Measurements from ENCODE around the gene GBGT1.
"Not testable (repeated sequence)": the region's sequence is repeated elsewhere in the genome, so short reads cannot be mapped to it uniquely, and the experiment has no call there.

GBGT1 gene

DNA sequence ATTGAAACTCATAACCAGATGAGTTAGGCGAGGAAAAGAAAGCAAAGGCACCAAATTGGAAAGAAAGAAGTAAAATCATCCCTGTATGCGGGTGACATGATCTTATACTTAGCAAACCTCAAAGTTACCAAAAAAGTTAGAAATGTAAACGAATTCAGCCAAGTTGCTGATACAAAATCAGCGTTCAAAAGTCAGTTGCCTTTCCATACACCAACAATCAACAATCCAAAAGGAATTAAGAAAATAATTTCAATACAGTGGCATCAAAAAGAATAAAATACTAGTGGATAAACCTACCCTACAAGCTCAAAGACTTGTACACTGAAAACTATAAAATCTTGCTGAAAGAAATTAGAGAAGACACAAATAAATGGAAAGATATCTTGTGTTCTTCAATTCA, 30.9 kb upstream of the GBGT1 start:
- no peak for DNase-seq

DNA sequence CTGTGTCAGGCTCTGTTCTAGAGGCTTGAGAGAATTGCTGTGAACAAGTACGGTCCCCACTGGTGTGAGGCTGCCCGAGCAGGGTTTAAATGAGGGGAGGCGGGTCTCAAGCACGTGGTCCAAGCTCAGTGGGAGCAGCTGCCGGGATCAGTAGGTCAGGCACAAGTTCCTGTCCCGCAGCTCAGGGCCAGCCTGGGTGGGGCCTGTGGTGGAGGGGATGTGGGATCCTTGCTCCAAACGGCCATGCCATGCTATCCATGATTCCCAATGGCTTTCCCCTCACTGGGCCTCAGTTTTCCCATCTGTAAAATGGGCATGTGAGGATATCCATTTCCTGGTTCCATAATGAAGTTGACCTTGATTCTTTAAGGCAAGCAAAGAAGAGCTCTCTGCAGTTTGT, 28.3 kb upstream of the GBGT1 start:
- no peak for DNase-seq

DNA sequence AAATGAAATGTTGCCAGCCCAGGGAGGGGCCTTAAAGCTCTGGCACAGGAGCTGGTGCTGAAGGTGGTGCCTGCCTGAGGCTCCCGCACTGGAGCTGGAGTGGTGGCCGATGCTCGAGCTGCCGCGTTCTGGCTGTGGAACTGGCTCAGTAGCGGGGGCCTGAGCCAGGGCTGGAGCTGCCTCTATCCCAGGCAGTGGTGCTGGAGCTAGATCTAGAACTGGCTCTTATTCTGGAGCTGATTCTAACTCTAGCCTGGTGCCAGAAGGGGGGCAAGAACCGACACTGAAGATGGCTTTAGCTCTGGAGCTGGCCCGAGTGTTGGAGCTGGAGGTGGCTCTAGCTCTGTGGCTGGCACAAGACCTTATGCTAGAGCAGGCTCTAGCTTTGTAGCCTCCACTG, 26.1 kb upstream of the GBGT1 start:
- DNase-seq = no peak

GRCh38 chr9:133188843-133189180, 25.1 kb upstream of the GBGT1 start:
- no peak for DNase-seq

- peak; percentile 72 for DNase-seq
Observed at GRCh38 chr9:133188006-133188842, 24.5 kb upstream of the GBGT1 start.

DNA sequence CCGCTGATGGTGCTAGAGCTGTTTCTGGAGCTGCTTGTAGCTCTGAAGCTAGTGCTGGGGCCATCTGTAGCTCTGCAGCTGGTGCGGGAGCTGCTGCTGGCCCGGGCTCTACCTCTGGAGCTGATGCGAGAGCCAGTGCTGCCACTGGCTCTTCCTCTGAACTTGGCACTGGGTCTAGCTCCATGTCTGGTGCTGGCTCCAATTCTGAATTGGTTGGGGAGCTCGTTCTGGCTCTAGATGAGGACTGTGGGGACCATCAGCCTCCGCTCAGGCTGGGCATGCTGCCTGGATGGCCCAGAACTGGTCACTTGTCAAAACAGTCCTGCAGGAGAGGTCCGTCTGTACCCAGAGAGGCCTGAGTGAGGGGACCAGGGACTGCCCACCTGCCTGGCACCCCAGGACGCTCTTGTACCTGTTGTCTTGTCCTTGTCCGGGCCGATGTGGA, 23.9 kb upstream of the GBGT1 start:
- DNase-seq = no peak

GRCh38 chr9:133186736-133187135, 23.0 kb upstream of the GBGT1 start:
- DNase-seq = no peak

- DNase-seq = peak; percentile 91
Observed at GRCh38 chr9:133184971-133185370, 21.3 kb upstream of the GBGT1 start.

- DNase-seq = no peak
Observed at GRCh38 chr9:133182151-133182550, 18.4 kb upstream of the GBGT1 start.

DNA sequence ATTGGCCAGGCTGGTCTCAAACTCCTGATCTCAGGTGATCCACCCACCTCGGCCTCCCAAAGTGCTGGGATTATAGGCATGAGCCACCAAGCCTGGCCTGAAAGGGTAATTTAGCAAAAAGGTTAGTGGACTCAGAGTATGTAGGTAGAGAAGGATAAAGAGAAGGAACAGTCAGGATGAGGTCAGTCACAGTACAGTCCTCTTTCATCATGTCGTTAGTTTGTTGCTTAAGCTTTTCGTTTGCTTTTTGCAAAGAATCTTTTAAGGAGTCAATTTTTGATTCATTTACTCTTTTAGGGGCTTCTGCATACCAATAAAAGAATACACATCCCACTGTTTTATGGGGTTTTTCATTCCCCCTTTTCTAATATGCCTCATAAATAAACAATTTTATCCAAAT, 17.8 kb upstream of the GBGT1 start:
- DNase-seq = no peak

DNA sequence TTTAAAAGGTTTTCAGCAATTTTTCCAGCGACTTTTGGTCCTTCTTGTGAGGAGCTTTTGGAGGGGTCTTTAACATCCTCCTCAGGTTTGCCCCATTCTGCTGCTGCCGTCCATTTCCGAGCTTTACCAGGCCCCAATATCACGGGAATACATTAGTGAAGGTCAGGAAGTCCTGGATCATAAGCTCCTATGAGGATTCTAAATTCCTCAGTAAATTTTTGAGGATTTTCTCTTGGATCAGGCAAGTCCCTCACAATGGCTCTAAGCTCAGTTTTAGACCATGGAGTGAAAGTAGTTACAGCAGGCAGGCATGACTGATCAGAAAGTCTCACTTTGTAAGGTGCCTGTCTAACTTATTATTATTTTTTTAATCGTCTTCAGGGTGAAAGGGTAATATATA, 17.2 kb upstream of the GBGT1 start:
- no peak for DNase-seq

DNA sequence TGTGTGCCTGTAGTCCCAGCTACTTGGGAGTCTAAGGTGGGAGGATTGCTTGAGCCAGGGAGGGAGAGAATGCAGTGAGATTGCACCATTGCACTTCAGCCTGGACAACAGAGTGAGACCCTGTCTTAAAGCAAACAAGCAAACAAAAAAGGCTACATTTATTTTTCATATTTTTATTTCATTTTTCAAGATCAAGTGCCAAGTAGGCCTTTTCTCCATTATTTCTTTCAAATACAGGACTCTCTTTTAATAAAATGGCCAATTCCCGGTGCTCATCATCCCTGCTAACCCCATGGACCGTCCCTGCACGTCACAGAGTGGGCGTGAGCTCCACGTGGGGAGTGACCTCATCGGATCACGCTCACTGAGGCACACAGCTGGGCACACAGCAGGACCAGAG, 9.3 kb upstream of the GBGT1 start:
- DNase-seq = no peak

DNA sequence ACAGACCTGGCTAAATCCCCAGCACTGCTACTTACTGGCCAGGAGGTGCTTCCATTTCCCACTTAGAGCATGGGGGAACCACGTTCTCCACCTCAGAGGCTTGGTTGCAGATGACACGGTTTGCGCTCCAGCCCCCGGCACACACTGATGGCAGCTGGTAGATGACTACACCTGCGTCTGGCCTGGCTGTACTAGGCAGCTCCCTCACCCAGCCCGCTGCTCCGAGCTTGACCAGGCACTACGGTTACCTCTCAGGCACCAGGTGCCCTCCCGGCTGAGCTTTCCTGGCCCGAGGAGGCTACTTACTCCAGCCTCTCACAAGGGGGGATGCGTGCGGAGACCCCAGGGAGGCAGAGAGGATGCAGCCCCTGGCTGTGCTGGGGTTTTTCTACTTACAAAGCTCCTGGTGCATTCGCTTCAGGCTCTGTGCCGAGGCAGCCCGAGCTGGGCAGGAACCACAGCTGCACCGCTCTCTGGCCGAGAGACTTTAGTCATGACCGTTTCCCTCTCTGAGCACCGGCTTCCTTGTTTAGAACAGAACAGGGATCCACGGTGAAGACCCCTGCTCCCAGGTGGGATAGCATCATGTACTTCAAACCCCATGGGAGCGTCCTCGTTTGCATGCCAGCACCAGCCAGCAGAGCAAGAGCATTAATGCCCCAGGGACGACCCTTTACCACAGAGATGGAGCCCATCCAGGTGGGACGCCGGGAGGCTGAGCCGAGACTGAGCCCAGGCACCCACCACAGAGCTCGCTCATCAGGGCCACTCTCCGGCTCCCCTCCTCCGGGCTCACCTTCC, 7.6 kb upstream of the GBGT1 start:
- DNase-seq = no peak

GRCh38 chr9:133170716-133171115, 7.0 kb upstream of the GBGT1 start:
- no peak for DNase-seq

DNA sequence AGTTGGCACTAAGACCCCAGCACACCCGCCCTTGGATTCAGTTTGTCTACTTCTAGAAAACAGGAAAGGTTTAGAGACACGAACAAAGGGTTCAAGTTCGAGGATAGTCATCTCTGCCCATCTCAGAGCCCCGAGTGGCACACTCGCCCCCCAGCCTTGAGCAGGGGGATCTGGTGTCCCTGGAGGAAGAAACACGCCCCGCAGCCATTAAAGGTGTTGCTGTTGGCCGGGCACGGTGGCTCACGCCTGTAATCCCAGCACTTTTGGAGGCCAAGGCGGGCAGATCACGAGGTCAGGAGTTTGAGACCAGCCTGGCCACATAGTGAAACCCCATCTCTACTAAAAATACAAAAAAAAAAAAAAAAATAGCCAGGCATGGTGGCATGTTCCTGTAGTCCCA, 6.0 kb upstream of the GBGT1 start:
- not testable (repeated sequence) for DNase-seq

DNA sequence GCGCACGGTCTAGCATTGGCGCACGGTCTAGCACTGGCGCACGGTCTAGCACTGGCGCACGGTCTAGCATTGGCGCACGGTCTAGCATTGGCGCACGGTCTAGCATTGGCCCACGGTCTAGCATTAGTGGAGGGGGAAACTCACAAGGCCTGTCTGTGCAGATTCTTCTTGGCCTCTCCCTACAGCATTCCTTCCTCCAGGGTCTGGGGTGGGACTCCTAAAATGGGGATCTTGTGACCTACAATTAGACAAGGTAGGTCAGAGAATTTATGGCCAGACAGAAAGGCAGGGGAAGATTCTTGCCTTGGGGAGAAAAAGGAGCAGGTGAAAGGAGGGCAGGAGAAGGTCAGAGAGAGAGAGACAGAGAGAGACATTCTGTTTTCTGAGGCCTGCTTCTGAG, 5.4 kb upstream of the GBGT1 start:
- no peak for DNase-seq

DNA sequence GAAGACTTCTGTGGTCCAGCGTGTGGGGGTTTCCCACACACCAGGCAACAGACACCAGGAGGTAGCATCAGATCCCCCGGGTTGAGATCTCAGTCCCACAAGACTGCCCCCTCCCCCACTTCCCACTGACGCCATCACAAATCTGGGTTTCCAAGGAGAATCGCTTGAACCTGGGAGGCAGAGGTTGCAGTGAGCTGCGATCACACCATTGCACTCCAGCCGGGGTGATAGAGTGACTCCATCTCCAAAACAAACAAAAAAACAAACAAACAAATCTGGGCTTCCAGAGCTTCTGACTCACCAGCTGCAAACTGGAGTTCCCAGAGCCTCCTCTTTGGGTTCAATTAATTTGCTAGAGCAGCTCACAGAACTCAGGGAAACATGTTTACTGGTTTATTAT, 4.7 kb upstream of the GBGT1 start:
- no peak for DNase-seq

- DNase-seq = no peak
Observed at GRCh38 chr9:133167769-133168168, 4.1 kb upstream of the GBGT1 start.

DNA sequence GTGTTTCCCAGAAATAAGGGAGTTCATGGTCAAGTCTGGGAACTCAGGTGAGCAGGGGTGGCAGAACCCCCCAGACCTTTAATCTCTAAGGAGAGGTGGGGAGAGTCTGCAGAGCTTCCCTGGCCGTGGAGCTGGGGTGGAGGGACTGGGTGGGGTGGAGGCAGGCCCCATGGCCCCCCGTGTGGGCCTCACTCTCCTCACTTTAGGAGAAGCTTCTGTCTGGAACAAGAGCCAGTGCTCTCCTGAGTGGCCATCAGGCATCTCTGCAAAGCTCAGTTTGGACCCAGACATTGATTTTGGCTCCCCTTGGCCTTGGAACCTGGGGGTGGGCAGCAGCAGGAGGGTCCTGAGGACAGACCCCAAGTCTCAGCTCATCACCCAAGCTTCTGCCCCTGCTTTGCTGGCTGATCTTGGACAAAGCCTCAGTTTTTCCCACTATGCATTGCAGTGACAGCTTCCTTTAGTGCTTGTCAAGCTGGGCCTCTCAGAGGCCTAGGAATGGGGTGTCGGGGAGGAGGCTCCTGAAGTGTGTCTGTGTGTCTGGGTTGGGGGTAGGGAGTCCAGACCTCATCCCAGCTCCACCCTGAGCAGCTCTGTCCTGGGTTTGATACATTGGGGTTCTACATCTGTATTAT, 3.5 kb upstream of the GBGT1 start:
- peak; percentile 25 for DNase-seq

- no peak for DNase-seq
Observed at GRCh38 chr9:133166392-133166791, 2.7 kb upstream of the GBGT1 start.

GRCh38 chr9:133165452-133165730, 1.7 kb upstream of the GBGT1 start:
- no peak for DNase-seq

GRCh38 chr9:133164191-133164590, 477 bp upstream of the GBGT1 start:
- DNase-seq = no peak

GRCh38 chr9:133162861-133163503, 732 bp downstream of the GBGT1 start:
- no peak for DNase-seq

DNA sequence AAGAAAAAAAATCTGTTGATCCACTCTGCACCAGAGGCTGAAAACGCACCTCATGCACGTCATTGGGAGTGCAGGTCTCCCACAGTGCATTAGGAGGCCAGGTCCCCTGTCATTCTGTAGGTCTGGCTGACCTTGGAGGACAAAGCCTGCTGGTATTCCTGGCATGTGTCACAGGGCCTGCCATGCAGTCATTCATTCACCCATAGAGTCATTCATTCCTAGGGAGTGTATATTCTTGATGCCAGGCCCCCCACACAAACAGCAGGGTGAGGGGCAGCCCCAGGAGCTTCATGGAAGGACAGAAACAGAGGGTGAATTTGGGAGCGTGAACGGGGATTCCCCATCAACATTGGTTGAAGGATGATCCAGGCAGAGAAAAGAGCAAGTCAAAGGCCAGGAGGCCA, 2.2 kb downstream of the GBGT1 start:
- no peak for DNase-seq
